Cardiac muscle cell (in vitro differentiated cells and primary cell): ENCODE data around the gene TBC1D14. TPM values are rescaled to one million over a fixed set of nuclear protein-coding genes. Genes with fewer than 3 reads are reported as not detected.

Source experiments
- DNase-seq, 2 donors: peaks; one replicate each; pipeline versions ENCODE4 v3.0.0 to v3.0.0-alpha.2; 2010 to 2017; ENCODE audit warnings: low read depth in 1 of 2, low spot score in 1 of 2
- H3K27ac ChIP-seq: fragments of 200-600 bp; sonication (generic); 2 replicates; pipeline ENCODE4 v1.5.1; 2016
- H3K27me3 ChIP-seq: fragments of 200-600 bp; sonication (generic); 2 replicates; pipeline ENCODE4 v1.6.0; 2016; ENCODE audit warnings: control low read depth
- H3K36me3 ChIP-seq: fragments of 200-600 bp; sonication (generic); 2 replicates; pipeline ENCODE4 v1.5.1; 2016; ENCODE audit warnings: control low read depth
- H3K4me1 ChIP-seq: fragments of 200-600 bp; sonication (generic); 2 replicates; pipeline ENCODE4 v1.8.1; 2017; ENCODE audit warnings: low read depth, mild to moderate bottlenecking, mixed run types
- H3K4me3 ChIP-seq: fragments of 200-600 bp; sonication (generic); 2 replicates; pipeline ENCODE4 v1.5.1; 2016; ENCODE audit warnings: mild to moderate bottlenecking
- H3K9me3 ChIP-seq: fragments of 200-600 bp; sonication (generic); 2 replicates; pipeline ENCODE4 v1.5.1; 2017; ENCODE audit warnings: low read depth, mild to moderate bottlenecking, control low read depth
- polyA plus RNA-seq: library from polyadenylated mRNA; unstranded; fragments of >200 nt; fragmentation: Nextera tagmentation; extraction: Ambion mirVana; gene quantifications from 2 replicates; pipeline ENCODE4 v1.2.1, GENCODE V29; 2016
- total RNA-seq: library from RNA; depleted of rRNA; stranded (reverse); fragments of >200 nt; gene quantifications from 2 replicates; pipeline ENCODE4 v1.2.3, GENCODE V29; 2016
- TF ChIP-seq, protein P1 (sequence below): IDR thresholded peaks from 2 replicates; pipeline ENCODE4 v1.5.1; 2012; ENCODE audit warnings: low read depth, mild to moderate bottlenecking, low read length

Gene TBC1D14
- total and polyA plus RNA-seq, 2 experiments from 2014 or later, result 30.5 to 41.8 TPM

DNA sequence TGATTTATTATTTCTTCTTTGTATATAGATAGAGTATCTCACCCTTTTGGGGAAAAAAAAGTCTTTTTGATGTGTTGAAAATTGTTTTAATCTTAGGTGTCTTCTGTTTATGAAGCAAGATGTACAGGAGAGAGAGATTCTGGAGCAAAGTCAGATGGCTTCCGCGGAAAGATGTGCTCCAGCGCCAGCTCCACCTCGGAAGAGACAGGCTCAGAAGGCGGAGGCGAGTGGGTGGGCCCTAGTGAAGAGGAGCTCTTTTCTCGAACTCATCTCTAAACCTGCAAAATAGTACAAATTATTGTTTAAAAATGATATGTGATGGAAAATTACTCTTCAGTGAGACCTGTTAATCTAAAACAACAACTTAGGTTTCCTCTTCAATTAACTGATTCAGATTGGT, 28.9 kb upstream of the TBC1D14 start:
- DNase-seq, result no peak
- no peaks in the 10 kb centered on the region for H3K4me1 ChIP-seq
- TF ChIP-seq, protein P1, sequence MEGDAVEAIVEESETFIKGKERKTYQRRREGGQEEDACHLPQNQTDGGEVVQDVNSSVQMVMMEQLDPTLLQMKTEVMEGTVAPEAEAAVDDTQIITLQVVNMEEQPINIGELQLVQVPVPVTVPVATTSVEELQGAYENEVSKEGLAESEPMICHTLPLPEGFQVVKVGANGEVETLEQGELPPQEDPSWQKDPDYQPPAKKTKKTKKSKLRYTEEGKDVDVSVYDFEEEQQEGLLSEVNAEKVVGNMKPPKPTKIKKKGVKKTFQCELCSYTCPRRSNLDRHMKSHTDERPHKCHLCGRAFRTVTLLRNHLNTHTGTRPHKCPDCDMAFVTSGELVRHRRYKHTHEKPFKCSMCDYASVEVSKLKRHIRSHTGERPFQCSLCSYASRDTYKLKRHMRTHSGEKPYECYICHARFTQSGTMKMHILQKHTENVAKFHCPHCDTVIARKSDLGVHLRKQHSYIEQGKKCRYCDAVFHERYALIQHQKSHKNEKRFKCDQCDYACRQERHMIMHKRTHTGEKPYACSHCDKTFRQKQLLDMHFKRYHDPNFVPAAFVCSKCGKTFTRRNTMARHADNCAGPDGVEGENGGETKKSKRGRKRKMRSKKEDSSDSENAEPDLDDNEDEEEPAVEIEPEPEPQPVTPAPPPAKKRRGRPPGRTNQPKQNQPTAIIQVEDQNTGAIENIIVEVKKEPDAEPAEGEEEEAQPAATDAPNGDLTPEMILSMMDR, result no peak
- peaks cover 52% of the 10 kb centered on the region for H3K36me3 ChIP-seq
- H3K27ac ChIP-seq, result no peak overlapping the region
- no peaks in the 10 kb centered on the region for H3K27me3 ChIP-seq
- H3K9me3 ChIP-seq, result no peaks in the 10 kb centered on the region
- H3K4me3 ChIP-seq, result no peak overlapping the region

DNA sequence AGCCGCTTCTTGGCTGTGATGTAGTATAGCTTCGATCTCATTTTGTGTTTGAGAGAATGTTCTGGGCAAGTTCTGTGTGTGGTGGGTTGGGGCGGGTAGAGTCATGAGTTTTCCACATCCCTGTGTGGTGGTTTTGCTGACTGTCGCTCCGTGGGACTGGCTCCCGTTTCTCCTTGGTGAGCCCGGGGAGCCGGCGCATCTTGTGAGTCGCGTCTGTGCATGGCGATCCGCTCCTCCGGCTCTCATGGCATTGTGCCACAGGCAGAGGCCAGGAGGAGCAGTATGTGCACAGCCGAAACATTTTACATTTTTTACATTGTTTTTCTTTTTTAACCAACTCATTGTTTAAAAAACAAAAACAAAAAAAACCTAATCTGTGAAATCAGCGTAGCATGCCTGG, 27.7 kb upstream of the TBC1D14 start:
- Histone ChIP-seq H3K4me1 (peaks cover 8% of the 10 kb centered on the region), H3K27ac (no peak overlapping the region), H3K9me3 (no peaks in the 10 kb centered on the region), H3K27me3 (no peaks in the 10 kb centered on the region), H3K4me3 (no peak overlapping the region), H3K36me3 (peaks cover 42% of the 10 kb centered on the region)
- DNase-seq, result no peak
- TF ChIP-seq, protein P1, result no peak

DNA sequence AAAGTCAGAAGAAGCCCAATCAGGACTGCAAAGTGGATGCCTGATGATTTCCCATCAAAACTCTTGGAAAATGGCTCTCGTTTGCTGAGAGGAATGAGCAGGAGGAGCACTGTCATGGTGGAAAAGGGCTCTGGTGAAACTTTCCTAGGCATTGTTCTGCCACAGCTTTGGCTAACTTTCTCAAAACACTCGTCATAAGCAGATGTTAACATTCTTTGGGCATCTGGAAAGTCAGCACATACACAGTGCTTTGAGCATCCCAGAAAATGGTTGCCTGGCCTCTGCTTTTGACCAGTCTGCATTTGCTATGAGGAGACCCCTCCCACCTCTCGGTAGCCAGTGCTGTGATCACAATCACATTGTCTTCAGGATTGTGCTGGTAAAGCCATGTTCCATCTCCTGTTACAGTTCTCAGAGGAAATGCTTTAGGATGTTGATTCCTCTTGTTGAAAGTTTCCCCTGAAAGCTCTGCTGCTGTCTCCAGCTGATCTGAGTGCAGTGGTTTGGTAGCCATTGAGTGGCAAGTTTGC, 25.2 kb upstream of the TBC1D14 start:
- peaks cover 12% of the 10 kb centered on the region for H3K4me1 ChIP-seq
- DNase-seq, result no peak
- no peak overlapping the region for H3K4me3 ChIP-seq
- H3K27ac ChIP-seq, result peak overlapping the region; percentile 9
- peaks cover 30% of the 10 kb centered on the region for H3K36me3 ChIP-seq
- no peaks in the 10 kb centered on the region for H3K27me3 ChIP-seq
- TF ChIP-seq, protein P1, result no peak
- no peaks in the 10 kb centered on the region for H3K9me3 ChIP-seq

DNA sequence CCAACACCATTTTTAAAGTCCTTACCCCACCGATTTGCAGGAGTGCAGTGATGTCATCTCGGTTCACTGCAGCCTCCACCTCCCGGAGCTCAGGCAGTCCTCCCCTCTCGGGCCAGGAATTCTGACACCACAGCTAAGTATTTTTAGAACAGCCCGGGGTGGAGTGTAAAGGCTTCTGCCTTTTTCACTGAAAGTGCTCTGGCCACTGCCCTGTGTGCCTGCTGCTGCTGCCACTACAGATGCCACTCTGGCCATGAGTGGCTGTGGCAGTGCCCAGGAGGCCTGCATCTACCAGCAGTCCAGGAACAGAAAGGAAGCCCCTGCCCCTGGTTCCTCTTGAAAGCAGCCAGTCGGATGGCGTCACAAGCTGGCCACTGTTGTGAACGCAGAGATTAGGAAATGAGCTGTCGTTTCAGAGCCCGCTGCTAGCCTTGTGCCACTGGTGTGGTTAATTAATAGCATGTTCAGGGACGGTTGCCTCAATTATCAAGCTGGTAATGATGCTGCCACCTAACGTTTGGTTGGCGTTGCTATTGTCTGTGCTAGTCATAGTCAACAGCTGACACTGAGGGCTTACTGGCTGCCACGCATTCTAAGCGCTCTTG, 23.6 kb upstream of the TBC1D14 start:
- H3K36me3 ChIP-seq, result peaks cover 23% of the 10 kb centered on the region
- TF ChIP-seq, protein P1, result peak; percentile 37
- DNase-seq, result peak; percentile 66 to 68
- no peaks in the 10 kb centered on the region for H3K9me3 ChIP-seq
- no peak overlapping the region for H3K4me3 ChIP-seq
- peaks cover 12% of the 10 kb centered on the region for H3K4me1 ChIP-seq
- H3K27ac ChIP-seq, result peak overlapping the region; percentile 92
- H3K27me3 ChIP-seq, result no peaks in the 10 kb centered on the region

DNA sequence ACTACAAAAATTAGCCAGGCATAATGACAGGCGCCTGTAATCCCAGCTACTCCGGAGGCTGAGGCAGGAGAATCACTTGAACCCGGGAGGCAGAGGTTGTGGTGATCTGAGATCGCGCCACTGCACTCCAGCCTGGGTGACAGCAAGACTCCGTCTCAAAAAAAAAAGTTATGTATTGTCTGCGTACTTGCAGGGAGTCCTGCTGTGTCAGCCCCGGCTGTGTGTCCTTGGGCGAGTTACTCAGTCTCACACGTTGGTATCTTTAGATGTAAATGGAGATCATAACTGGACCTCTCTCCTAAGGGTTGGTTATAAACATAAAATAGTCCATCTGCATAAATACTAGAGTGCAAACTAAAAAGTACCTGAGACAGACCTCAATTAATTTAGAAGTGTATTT, 22.7 kb upstream of the TBC1D14 start:
- no peak overlapping the region for H3K4me3 ChIP-seq
- no peaks in the 10 kb centered on the region for H3K27me3 ChIP-seq
- peaks cover 16% of the 10 kb centered on the region for H3K36me3 ChIP-seq
- DNase-seq, result no peak
- peaks cover 13% of the 10 kb centered on the region for H3K4me1 ChIP-seq
- H3K9me3 ChIP-seq, result no peaks in the 10 kb centered on the region
- peak overlapping the region; percentile 92 for H3K27ac ChIP-seq
- TF ChIP-seq, protein P1, result no peak
